ENCODE results near the gene DKK3. TPM values are rescaled to one million over a fixed set of nuclear protein-coding genes. Genes with fewer than 3 reads are reported as not detected.
A peak's percentile ranks its signal among the peaks of the same experiment; 100 is the strongest.

Gene DKK3
- total RNA-seq, 1 donor = 72.4 TPM

DNA sequence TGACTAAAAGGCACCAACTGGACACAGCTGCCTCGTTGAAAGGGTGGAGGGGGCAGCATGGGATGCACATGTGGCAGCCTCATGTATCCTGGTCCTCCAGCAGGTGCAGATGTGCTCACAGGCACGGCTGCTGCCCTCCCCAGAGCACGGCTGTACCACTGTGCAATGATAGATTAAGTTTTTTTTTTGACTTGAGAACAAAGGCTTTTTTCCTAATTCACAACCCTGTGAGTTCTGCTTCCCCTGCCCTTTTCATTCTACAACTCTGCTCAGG is 11.4 kb downstream of the DKK3 start:
- H3K9me3 ChIP-seq (ENCODE audit: low read depth, low read length) = no peaks in the 10 kb centered on the region
- H3K4me1 ChIP-seq (ENCODE audit: insufficient read depth, low read length) = peaks cover 27% of the 10 kb centered on the region
- H3K27me3 ChIP-seq (ENCODE audit: insufficient read depth, low read length) = no peaks in the 10 kb centered on the region
- H3K79me2 ChIP-seq (ENCODE audit: insufficient read depth, low read length) = no peaks in the 10 kb centered on the region
- H3K27ac ChIP-seq (ENCODE audit: low read depth, low read length) = no peak overlapping the region
- no peak for DNase-seq (ENCODE audit: insufficient read length, low spot score, missing footprints)
- no peaks in the 10 kb centered on the region for H4K20me1 ChIP-seq (ENCODE audit: insufficient read depth, low read length)
- H3K4me2 ChIP-seq (ENCODE audit: insufficient read depth, low read length) = no peak overlapping the region
- no peaks in the 10 kb centered on the region for H3K36me3 ChIP-seq (ENCODE audit: insufficient read depth, low read length)
- TF ChIP-seq, protein P1, sequence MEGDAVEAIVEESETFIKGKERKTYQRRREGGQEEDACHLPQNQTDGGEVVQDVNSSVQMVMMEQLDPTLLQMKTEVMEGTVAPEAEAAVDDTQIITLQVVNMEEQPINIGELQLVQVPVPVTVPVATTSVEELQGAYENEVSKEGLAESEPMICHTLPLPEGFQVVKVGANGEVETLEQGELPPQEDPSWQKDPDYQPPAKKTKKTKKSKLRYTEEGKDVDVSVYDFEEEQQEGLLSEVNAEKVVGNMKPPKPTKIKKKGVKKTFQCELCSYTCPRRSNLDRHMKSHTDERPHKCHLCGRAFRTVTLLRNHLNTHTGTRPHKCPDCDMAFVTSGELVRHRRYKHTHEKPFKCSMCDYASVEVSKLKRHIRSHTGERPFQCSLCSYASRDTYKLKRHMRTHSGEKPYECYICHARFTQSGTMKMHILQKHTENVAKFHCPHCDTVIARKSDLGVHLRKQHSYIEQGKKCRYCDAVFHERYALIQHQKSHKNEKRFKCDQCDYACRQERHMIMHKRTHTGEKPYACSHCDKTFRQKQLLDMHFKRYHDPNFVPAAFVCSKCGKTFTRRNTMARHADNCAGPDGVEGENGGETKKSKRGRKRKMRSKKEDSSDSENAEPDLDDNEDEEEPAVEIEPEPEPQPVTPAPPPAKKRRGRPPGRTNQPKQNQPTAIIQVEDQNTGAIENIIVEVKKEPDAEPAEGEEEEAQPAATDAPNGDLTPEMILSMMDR (IDR thresholded peaks at IDR 0.05; ENCODE audit: extremely low read depth, low read depth, low read length) = no peak
- H3K4me3 ChIP-seq (ENCODE audit: insufficient read depth, low read length) = no peak overlapping the region
- H2AFZ ChIP-seq (ENCODE audit: low read length) = no peak overlapping the region

DNA sequence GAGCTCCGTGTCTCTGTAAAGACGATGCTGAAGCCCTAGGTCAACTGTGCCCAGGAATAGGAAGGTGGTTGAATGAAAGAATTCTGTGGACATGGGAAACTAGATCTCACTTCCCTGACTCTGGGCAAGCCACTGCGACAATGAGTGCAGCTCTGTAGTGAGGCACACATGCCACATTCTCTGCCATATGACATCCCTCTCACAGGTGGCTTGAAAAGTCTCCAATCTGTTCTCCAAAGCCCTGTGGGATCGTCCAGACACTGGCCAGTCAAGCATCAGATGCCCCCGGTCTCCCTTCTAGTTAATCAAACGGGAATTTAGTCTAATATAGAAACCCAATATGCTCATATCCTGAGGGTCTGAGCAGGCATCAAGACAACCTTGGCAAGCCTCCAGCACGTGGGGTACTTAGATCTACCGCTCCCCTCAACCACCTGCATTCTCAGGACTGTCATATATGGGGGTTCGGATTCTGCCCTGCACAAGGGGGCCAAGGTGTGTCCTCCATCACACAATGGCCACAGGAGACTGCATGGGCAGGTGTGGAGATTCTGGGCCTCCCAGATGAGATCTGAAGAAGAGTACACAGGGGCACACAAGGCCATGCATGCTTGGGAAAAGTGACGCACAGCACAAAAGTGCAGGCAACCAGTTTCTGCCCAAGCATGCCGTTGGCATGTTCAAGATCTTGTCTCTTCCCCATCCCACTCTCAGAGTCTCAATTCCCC is 11.9 kb downstream of the DKK3 start:
- H3K27me3 ChIP-seq (ENCODE audit: insufficient read depth, low read length) = no peaks in the 10 kb centered on the region
- no peaks in the 10 kb centered on the region for H3K9me3 ChIP-seq (ENCODE audit: low read depth, low read length)
- H3K4me1 ChIP-seq (ENCODE audit: insufficient read depth, low read length) = peaks cover 27% of the 10 kb centered on the region
- H3K36me3 ChIP-seq (ENCODE audit: insufficient read depth, low read length) = no peaks in the 10 kb centered on the region
- H4K20me1 ChIP-seq (ENCODE audit: insufficient read depth, low read length) = no peaks in the 10 kb centered on the region
- H3K4me3 ChIP-seq (ENCODE audit: insufficient read depth, low read length) = no peak overlapping the region
- H2AFZ ChIP-seq (ENCODE audit: low read length) = no peak overlapping the region
- TF ChIP-seq, protein P1 (IDR thresholded peaks at IDR 0.05; ENCODE audit: extremely low read depth, low read depth, low read length) = no peak
- no peak overlapping the region for H3K27ac ChIP-seq (ENCODE audit: low read depth, low read length)
- no peak for DNase-seq (ENCODE audit: insufficient read length, low spot score, missing footprints)
- no peak overlapping the region for H3K4me2 ChIP-seq (ENCODE audit: insufficient read depth, low read length)
- H3K79me2 ChIP-seq (ENCODE audit: insufficient read depth, low read length) = no peaks in the 10 kb centered on the region

DNA sequence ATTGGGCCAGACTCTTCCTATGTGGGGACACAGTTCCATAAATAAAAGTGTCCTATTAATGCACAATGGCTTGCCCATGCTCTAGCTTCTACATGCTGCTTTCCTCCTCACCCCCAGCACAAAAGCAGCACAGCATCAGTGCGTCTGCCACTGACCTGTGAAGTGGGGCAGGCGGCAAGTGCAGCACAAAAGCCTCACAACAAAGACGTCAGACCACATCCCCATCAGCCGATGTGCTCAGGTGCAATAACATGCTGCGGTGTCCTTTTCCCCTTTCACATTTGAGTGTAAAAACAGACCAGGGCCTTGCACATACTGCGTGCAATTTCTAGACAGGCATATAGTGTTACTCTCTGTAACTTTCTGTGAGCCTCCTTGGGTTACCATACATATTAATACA is 12.8 kb downstream of the DKK3 start:
- DNase-seq (ENCODE audit: insufficient read length, low spot score, missing footprints) = no peak
- no peaks in the 10 kb centered on the region for H3K36me3 ChIP-seq (ENCODE audit: insufficient read depth, low read length)
- H3K9me3 ChIP-seq (ENCODE audit: low read depth, low read length) = no peaks in the 10 kb centered on the region

DNA sequence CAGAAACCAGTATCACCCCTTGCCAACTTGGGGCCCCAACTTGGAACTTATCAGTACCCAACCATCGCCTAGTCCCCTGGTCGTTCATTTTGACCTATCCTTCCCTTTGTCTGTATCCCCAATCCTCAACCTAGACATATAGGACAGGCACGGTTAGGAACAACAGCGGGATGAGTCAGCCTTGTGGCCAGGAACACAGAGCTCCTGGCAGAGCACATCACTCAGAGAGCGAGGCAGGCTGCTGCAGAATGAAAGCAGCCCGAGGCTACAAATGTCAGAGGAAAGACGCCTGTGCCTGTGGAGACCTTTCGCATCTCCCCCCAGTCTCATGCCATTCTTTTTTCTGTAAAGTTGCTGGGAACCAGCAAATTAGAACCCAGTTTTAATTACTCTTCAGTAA is 14.6 kb downstream of the DKK3 start:
- Histone ChIP-seq H3K4me1 (ENCODE audit: insufficient read depth, low read length) (peaks cover 37% of the 10 kb centered on the region), H3K9me3 (ENCODE audit: low read depth, low read length) (no peaks in the 10 kb centered on the region), H4K20me1 (ENCODE audit: insufficient read depth, low read length) (no peaks in the 10 kb centered on the region), H3K27ac (ENCODE audit: low read depth, low read length) (no peak overlapping the region), H2AFZ (ENCODE audit: low read length) (peak overlapping the region; percentile 74), H3K36me3 (ENCODE audit: insufficient read depth, low read length) (no peaks in the 10 kb centered on the region), H3K4me2 (ENCODE audit: insufficient read depth, low read length) (peak overlapping the region; percentile 70), H3K79me2 (ENCODE audit: insufficient read depth, low read length) (no peaks in the 10 kb centered on the region), H3K4me3 (ENCODE audit: insufficient read depth, low read length) (peak overlapping the region; percentile 22), H3K27me3 (ENCODE audit: insufficient read depth, low read length) (no peaks in the 10 kb centered on the region)
- peak; percentile 84 for DNase-seq (ENCODE audit: insufficient read length, low spot score, missing footprints)
- TF ChIP-seq, protein P1 (IDR thresholded peaks at IDR 0.05; ENCODE audit: extremely low read depth, low read depth, low read length) = no peak

More for the DNA sequence above, 12.8 kb downstream of the DKK3 start:
- TF ChIP-seq, protein P1 (IDR thresholded peaks at IDR 0.05; ENCODE audit: extremely low read depth, low read depth, low read length) = no peak
- Histone ChIP-seq H3K4me3 (ENCODE audit: insufficient read depth, low read length) (no peak overlapping the region), H3K4me1 (ENCODE audit: insufficient read depth, low read length) (peaks cover 28% of the 10 kb centered on the region), H2AFZ (ENCODE audit: low read length) (no peak overlapping the region), H3K27ac (ENCODE audit: low read depth, low read length) (no peak overlapping the region), H4K20me1 (ENCODE audit: insufficient read depth, low read length) (no peaks in the 10 kb centered on the region), H3K27me3 (ENCODE audit: insufficient read depth, low read length) (no peaks in the 10 kb centered on the region), H3K4me2 (ENCODE audit: insufficient read depth, low read length) (no peak overlapping the region), H3K79me2 (ENCODE audit: insufficient read depth, low read length) (no peaks in the 10 kb centered on the region)

All from osteoblast (primary cell).